PFSK-1 (cell line): ENCODE data around the gene ENPEP.

ENCODE experiments used
- POLR2AphosphoS5 ChIP-seq: IDR thresholded peaks from 2 replicates; pipeline ENCODE4 v1.6.1; 2012; ENCODE audit warnings: low read depth, mild to moderate bottlenecking, control low read depth, low read length, moderate library complexity
- TAF1 ChIP-seq: IDR thresholded peaks from 2 replicates; pipeline ENCODE4 v1.6.1; 2012; ENCODE audit warnings: low read length, control low read depth, borderline replicate concordance; ENCODE audit not compliant: insufficient read depth
- TF ChIP-seq, protein P1 (sequence below), 2 experiments: IDR thresholded peaks; 2 replicates each; pipeline versions ENCODE4 v1.6.1 to v1.8.0; 2011 to 2012; ENCODE audit warnings: low read depth in 2 of 2, low read length in 2 of 2, control low read depth in 1 of 2, inconsistent platforms in 1 of 2, mild to moderate bottlenecking in 1 of 2, moderate library complexity in 1 of 2; ENCODE audit not compliant: insufficient read depth in 1 of 2

DNA sequence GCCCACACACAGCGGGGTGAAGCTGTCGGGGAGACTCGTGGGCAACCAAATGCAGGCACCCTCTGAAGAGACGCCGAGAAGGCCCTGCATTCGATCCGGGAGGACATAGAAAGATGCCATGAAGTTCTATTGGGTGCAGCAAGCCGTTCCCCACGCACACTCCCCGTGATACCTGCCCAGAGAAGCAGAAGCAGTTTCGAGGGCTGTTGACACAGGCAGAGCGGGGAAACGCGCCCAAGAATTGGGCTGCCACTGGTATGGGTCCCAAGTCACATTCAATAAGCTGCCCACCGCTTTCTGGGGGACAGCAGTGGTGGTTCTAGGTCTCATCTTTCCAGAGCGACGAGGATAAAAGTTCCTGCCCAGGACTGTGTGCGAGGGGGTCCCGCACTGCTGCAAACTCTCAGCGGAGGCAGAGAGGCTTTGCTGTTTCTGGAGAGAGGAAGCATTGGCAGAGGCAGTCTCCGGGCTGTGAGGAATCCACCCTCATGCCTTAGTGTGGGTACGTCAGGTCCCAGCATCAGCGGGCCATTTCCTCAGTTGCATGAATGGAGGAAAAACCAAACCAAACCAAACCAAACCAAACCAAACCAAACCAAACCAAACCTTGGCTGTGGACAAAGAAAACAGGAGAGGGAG, 136.8 kb downstream of the ENPEP start:
- TF ChIP-seq POLR2AphosphoS5 (no peak), TAF1 (no peak)
- TF ChIP-seq, protein P1, sequence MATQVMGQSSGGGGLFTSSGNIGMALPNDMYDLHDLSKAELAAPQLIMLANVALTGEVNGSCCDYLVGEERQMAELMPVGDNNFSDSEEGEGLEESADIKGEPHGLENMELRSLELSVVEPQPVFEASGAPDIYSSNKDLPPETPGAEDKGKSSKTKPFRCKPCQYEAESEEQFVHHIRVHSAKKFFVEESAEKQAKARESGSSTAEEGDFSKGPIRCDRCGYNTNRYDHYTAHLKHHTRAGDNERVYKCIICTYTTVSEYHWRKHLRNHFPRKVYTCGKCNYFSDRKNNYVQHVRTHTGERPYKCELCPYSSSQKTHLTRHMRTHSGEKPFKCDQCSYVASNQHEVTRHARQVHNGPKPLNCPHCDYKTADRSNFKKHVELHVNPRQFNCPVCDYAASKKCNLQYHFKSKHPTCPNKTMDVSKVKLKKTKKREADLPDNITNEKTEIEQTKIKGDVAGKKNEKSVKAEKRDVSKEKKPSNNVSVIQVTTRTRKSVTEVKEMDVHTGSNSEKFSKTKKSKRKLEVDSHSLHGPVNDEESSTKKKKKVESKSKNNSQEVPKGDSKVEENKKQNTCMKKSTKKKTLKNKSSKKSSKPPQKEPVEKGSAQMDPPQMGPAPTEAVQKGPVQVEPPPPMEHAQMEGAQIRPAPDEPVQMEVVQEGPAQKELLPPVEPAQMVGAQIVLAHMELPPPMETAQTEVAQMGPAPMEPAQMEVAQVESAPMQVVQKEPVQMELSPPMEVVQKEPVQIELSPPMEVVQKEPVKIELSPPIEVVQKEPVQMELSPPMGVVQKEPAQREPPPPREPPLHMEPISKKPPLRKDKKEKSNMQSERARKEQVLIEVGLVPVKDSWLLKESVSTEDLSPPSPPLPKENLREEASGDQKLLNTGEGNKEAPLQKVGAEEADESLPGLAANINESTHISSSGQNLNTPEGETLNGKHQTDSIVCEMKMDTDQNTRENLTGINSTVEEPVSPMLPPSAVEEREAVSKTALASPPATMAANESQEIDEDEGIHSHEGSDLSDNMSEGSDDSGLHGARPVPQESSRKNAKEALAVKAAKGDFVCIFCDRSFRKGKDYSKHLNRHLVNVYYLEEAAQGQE (IDR thresholded peaks at IDR 0.05; ENCODE audit: insufficient read depth in 1 of 2, low read depth in 2 of 2, low read length in 2 of 2): no peak
